ENCODE data around the gene MOXD1. TPM values are rescaled to one million over a fixed set of nuclear protein-coding genes. Genes with fewer than 3 reads are reported as not detected.

Gene MOXD1
- total RNA-seq, 2 donors from 2014 or later = 4.0 to 5.5 TPM

GRCh38 chr6:132348231-132348630 lies 53.0 kb downstream of the MOXD1 start:
- intact Hi-C loops (cut with DNase I) = no loop called here
- DNase-seq (ENCODE audit: low spot score) = no peak
- Histone ChIP-seq H3K27ac (no peak overlapping the region), H3K36me3 (no peaks in the 10 kb centered on the region), H3K9me3 (no peaks in the 10 kb centered on the region), H3K27me3 (replicated peaks; ENCODE audit: insufficient read depth) (no peaks in the 10 kb centered on the region), H3K4me1 (replicated peaks) (no peaks in the 10 kb centered on the region), H3K4me3 (no peak overlapping the region)
- no peak for TF ChIP-seq POLR2A (IDR thresholded peaks at IDR 0.05)
- TF ChIP-seq CTCF (IDR thresholded peaks at IDR 0.05) = no peak
- no peak for TF ChIP-seq POLR2AphosphoS5 (IDR thresholded peaks at IDR 0.05)
- 43% methylated on average over 1 of the region's 1 CpG for WGBS

GRCh38 chr6:132344811-132345210 lies 56.5 kb downstream of the MOXD1 start:
- no peak overlapping the region for H3K27ac ChIP-seq
- intact Hi-C loops (cut with DNase I) = no loop called here
- no peaks in the 10 kb centered on the region for H3K4me1 ChIP-seq (replicated peaks)
- no peaks in the 10 kb centered on the region for H3K27me3 ChIP-seq (replicated peaks; ENCODE audit: insufficient read depth)
- H3K36me3 ChIP-seq = no peaks in the 10 kb centered on the region
- H3K4me3 ChIP-seq = no peak overlapping the region
- no peak for DNase-seq (ENCODE audit: low spot score)
- 87% methylated on average over 5 of the region's 5 CpGs for WGBS
- no peaks in the 10 kb centered on the region for H3K9me3 ChIP-seq
- TF ChIP-seq POLR2A (IDR thresholded peaks at IDR 0.05) = no peak
- no peak for TF ChIP-seq CTCF (IDR thresholded peaks at IDR 0.05)
- no peak for TF ChIP-seq POLR2AphosphoS5 (IDR thresholded peaks at IDR 0.05)

GRCh38 chr6:132341646-132342045 lies 59.6 kb downstream of the MOXD1 start:
- 91% methylated on average over 3 of the region's 3 CpGs for WGBS
- TF ChIP-seq POLR2A (IDR thresholded peaks at IDR 0.05) = no peak
- no peak for TF ChIP-seq POLR2AphosphoS5 (IDR thresholded peaks at IDR 0.05)
- TF ChIP-seq CTCF (IDR thresholded peaks at IDR 0.05) = no peak
- DNase-seq (ENCODE audit: low spot score) = no peak

GRCh38 chr6:132334521-132334885 lies 66.8 kb downstream of the MOXD1 start:
- intact Hi-C loops (cut with DNase I) = no loop called here
- no peaks in the 10 kb centered on the region for H3K36me3 ChIP-seq
- no peaks in the 10 kb centered on the region for H3K4me1 ChIP-seq (replicated peaks)
- no peak overlapping the region for H3K4me3 ChIP-seq
- no peak for DNase-seq (ENCODE audit: low spot score)
- H3K27ac ChIP-seq = no peak overlapping the region
- H3K27me3 ChIP-seq (replicated peaks; ENCODE audit: insufficient read depth) = no peaks in the 10 kb centered on the region
- H3K9me3 ChIP-seq = no peaks in the 10 kb centered on the region
- 72% methylated on average over 4 of the region's 4 CpGs for WGBS
- TF ChIP-seq POLR2AphosphoS5 (IDR thresholded peaks at IDR 0.05) (no peak), POLR2A (IDR thresholded peaks at IDR 0.05) (no peak), CTCF (IDR thresholded peaks at IDR 0.05) (no peak)

More at GRCh38 chr6:132341646-132342045, 59.6 kb downstream of the MOXD1 start:
- no peak overlapping the region for H3K27ac ChIP-seq
- no peaks in the 10 kb centered on the region for H3K36me3 ChIP-seq
- intact Hi-C loops (cut with DNase I) = no loop called here
- no peaks in the 10 kb centered on the region for H3K4me1 ChIP-seq (replicated peaks)
- no peaks in the 10 kb centered on the region for H3K9me3 ChIP-seq
- no peak overlapping the region for H3K4me3 ChIP-seq
- H3K27me3 ChIP-seq (replicated peaks; ENCODE audit: insufficient read depth) = no peaks in the 10 kb centered on the region

GRCh38 chr6:132333639-132334520 lies 67.4 kb downstream of the MOXD1 start:
- TF ChIP-seq CTCF (IDR thresholded peaks at IDR 0.05) = no peak
- no peak for TF ChIP-seq POLR2A (IDR thresholded peaks at IDR 0.05)
- no peak for TF ChIP-seq POLR2AphosphoS5 (IDR thresholded peaks at IDR 0.05)
- intact Hi-C loops (cut with DNase I) = no loop called here
- no peak for DNase-seq (ENCODE audit: low spot score)
- Histone ChIP-seq H3K9me3 (no peaks in the 10 kb centered on the region), H3K4me1 (replicated peaks) (no peaks in the 10 kb centered on the region), H3K4me3 (no peak overlapping the region), H3K27ac (no peak overlapping the region), H3K27me3 (replicated peaks; ENCODE audit: insufficient read depth) (no peaks in the 10 kb centered on the region), H3K36me3 (no peaks in the 10 kb centered on the region)
- 63% methylated on average over 6 of the region's 6 CpGs for WGBS

All from prostate gland (tissue), 2 donors.